ENCODE data around the gene CANT1. TPM values are rescaled to one million over a fixed set of nuclear protein-coding genes. Genes with fewer than 3 reads are reported as not detected.

The CANT1 gene
- total RNA-seq, 2 experiments from 2014 or later = 28.3 to 30.0 TPM

DNA sequence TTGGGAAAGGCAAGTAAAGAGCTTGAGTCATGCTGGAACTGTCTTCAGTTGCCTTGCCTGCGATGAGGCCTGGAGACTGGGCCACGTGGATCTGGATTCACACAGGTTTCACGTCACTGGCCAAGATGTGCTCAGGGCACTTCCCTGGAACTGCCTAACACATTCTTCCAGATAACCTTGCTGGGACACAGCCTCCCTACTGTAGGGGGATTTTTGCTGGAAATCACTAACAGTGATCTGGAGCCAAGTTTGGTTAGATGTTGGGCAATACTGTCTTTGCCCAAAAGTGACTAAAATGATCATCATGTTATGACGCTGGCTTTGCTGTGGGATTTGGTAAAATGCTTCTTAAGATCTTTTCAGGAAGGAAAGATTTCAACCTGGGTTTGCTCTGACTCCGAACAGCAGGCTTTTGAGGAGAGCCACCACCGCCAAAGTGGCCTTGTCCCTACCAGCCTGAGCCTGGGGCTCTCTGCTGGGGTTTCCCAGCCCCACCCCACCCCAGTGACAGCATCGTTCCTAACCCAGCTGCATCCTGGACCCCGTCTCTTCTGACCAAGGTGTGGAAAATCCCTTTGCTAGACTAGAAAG lies 29.1 kb upstream of the CANT1 start:
- Histone ChIP-seq H3K4me3 (ENCODE audit: low read length) (no peak overlapping the region), H3K36me3 (ENCODE audit: insufficient read depth, low read length) (no peaks in the 10 kb centered on the region), H3K27ac (ENCODE audit: low read depth in 1 of 2, low read length in 2 of 2) (no peak overlapping the region), H3K9me3 (ENCODE audit: control insufficient read depth in 1 of 2, insufficient read depth in 1 of 2, low read length in 2 of 2) (no peaks in the 10 kb centered on the region), H3K27me3 (ENCODE audit: control insufficient read depth in 1 of 2, insufficient read depth in 2 of 2, low read length in 2 of 2) (no peaks in the 10 kb centered on the region), H3K4me1 (ENCODE audit: insufficient read depth, low read length) (peaks cover 2% of the 10 kb centered on the region)
- TF ChIP-seq, protein P1, sequence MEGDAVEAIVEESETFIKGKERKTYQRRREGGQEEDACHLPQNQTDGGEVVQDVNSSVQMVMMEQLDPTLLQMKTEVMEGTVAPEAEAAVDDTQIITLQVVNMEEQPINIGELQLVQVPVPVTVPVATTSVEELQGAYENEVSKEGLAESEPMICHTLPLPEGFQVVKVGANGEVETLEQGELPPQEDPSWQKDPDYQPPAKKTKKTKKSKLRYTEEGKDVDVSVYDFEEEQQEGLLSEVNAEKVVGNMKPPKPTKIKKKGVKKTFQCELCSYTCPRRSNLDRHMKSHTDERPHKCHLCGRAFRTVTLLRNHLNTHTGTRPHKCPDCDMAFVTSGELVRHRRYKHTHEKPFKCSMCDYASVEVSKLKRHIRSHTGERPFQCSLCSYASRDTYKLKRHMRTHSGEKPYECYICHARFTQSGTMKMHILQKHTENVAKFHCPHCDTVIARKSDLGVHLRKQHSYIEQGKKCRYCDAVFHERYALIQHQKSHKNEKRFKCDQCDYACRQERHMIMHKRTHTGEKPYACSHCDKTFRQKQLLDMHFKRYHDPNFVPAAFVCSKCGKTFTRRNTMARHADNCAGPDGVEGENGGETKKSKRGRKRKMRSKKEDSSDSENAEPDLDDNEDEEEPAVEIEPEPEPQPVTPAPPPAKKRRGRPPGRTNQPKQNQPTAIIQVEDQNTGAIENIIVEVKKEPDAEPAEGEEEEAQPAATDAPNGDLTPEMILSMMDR (IDR thresholded peaks at IDR 0.05) = no peak
- DNase-seq (peak in 3 of 14 experiments; percentile 29 to 56 (median 35)), ATAC-seq (ENCODE audit: poor library complexity) (no peak)
- intact Hi-C loops (cut with DNase I, micrococcal nuclease) = no loop called here
- H3K36me3 Mint-ChIP-seq (ENCODE audit: low read depth) = no peaks in the 10 kb centered on the region
- H3K9me3 Mint-ChIP-seq = no peaks in the 10 kb centered on the region
- ChIA-PET POLR2A (no interaction called here), CTCF (no interaction called here)
- peaks cover 6% of the 10 kb centered on the region for H3K27me3 Mint-ChIP-seq
- no peak overlapping the region for H3K4me3 Mint-ChIP-seq
- H3K4me1 Mint-ChIP-seq (ENCODE audit: low read depth) = no peaks in the 10 kb centered on the region
- no peak overlapping the region for H3K27ac Mint-ChIP-seq

DNA sequence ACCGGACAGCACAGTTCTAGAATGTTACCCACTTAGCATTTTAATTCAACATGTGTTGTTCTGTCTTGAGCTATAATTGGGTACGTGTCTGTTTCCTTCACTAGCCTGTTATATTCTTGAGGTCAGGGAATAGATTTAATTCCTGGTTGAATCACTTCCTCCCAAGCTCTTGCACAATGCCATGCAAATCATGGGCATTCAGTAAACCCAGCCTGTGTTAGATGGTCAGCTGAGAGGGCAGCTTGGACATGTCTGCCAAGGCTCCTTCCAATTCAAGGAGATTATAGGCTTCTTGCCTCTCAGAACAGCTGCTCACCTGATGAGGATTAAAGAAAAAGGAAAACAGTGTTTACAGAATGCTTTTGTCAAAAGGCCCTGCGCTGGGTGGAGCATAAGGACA lies 27.0 kb upstream of the CANT1 start:
- no peaks in the 10 kb centered on the region for H3K4me1 Mint-ChIP-seq (ENCODE audit: low read depth)
- CTCF ChIA-PET = interaction anchor here (1.5 kb wide), 1 partner anchor 9 kb away, joined by 3 read pairs; no protein-coding TSS in a partner anchor
- H3K4me3 ChIP-seq (ENCODE audit: low read length) = no peak overlapping the region
- no peaks in the 10 kb centered on the region for H3K4me1 ChIP-seq (ENCODE audit: insufficient read depth, low read length)
- H3K36me3 ChIP-seq (ENCODE audit: insufficient read depth, low read length) = no peaks in the 10 kb centered on the region
- DNase-seq (peak in 2 of 14 experiments; percentile 31 to 47), ATAC-seq (ENCODE audit: poor library complexity) (no peak)
- peaks cover 9% of the 10 kb centered on the region for H3K27me3 Mint-ChIP-seq
- TF ChIP-seq, protein P1 (IDR thresholded peaks at IDR 0.05) = no peak
- H3K36me3 Mint-ChIP-seq (ENCODE audit: low read depth) = no peaks in the 10 kb centered on the region
- H3K27ac ChIP-seq (ENCODE audit: low read depth in 1 of 2, low read length in 2 of 2) = no peak overlapping the region
- H3K9me3 ChIP-seq (ENCODE audit: control insufficient read depth in 1 of 2, insufficient read depth in 1 of 2, low read length in 2 of 2) = no peaks in the 10 kb centered on the region
- intact Hi-C loops (cut with DNase I, micrococcal nuclease) = no loop called here
- no peak overlapping the region for H3K4me3 Mint-ChIP-seq
- H3K27ac Mint-ChIP-seq = no peak overlapping the region
- peaks cover 0 to 4% of the 10 kb centered on the region in 2 experiments for H3K27me3 ChIP-seq (ENCODE audit: control insufficient read depth in 1 of 2, insufficient read depth in 2 of 2, low read length in 2 of 2)
- H3K9me3 Mint-ChIP-seq = no peaks in the 10 kb centered on the region
- POLR2A ChIA-PET = interaction anchor here (1.1 kb wide), 1 partner anchor 38 kb away, joined by 3 read pairs; the partner anchor contains the start of gene ENGASE

DNA sequence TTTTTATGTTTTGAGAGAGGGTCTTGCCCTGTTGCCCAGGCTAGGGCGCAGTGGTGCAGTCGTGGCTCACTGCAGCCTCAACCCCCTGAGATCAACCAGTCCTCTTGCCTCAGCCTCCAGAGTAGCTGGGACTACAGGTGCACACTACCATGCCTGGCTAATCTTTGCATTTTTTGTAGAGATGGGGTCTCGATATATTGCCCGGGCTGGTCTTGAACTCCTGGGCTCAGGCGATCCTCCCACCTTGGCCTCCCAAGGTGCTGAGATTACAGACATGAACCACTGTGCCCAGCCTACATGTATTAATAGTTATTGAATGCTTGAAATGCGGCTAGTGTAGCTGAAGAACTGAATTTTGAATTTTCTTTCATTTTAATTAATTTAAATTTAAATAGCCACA lies 26.6 kb upstream of the CANT1 start:
- no peaks in the 10 kb centered on the region for H3K36me3 ChIP-seq (ENCODE audit: insufficient read depth, low read length)
- H3K4me3 Mint-ChIP-seq = no peak overlapping the region
- H3K4me3 ChIP-seq (ENCODE audit: low read length) = no peak overlapping the region
- H3K9me3 Mint-ChIP-seq = no peaks in the 10 kb centered on the region
- H3K4me1 Mint-ChIP-seq (ENCODE audit: low read depth) = no peaks in the 10 kb centered on the region
- H3K4me1 ChIP-seq (ENCODE audit: insufficient read depth, low read length) = no peaks in the 10 kb centered on the region
- H3K27ac Mint-ChIP-seq = no peak overlapping the region
- no peak overlapping the region for H3K27ac ChIP-seq (ENCODE audit: low read depth in 1 of 2, low read length in 2 of 2)
- H3K9me3 ChIP-seq (ENCODE audit: control insufficient read depth in 1 of 2, insufficient read depth in 1 of 2, low read length in 2 of 2) = no peaks in the 10 kb centered on the region
- intact Hi-C loops (cut with DNase I, micrococcal nuclease) = no loop called here
- H3K36me3 Mint-ChIP-seq (ENCODE audit: low read depth) = no peaks in the 10 kb centered on the region
- peaks cover 10% of the 10 kb centered on the region for H3K27me3 Mint-ChIP-seq
- ChIA-PET CTCF (interaction anchor here (1.5 kb wide), 1 partner anchor 9 kb away, joined by 3 read pairs; no protein-coding TSS in a partner anchor), POLR2A (interaction anchor here (1.1 kb wide), 1 partner anchor 38 kb away, joined by 3 read pairs; the partner anchor contains the start of gene ENGASE)
- TF ChIP-seq, protein P1 (IDR thresholded peaks at IDR 0.05) = no peak
- ATAC-seq (ENCODE audit: poor library complexity) (no peak), DNase-seq (no peak)
- peaks cover 0 to 4% of the 10 kb centered on the region in 2 experiments for H3K27me3 ChIP-seq (ENCODE audit: control insufficient read depth in 1 of 2, insufficient read depth in 2 of 2, low read length in 2 of 2)
